ENCODE measurements around the gene MLN. TPM values are rescaled to one million over a fixed set of nuclear protein-coding genes. Genes with fewer than 3 reads are reported as not detected.
A peak's percentile ranks its signal among the peaks of the same experiment; 100 is the strongest.

MLN gene
- total RNA-seq, 1 experiment from 2014 or later = not detected

- Mint-ChIP-seq H3K4me3 (no peak overlapping the region), H3K36me3 (ENCODE audit: insufficient read depth in 1 of 3, low read depth in 3 of 3) (no peaks in the 10 kb centered on the region; a peak in 2 of 7 replicates), H3K9me3 (peaks cover 0 to 2% of the 10 kb centered on the region in 2 experiments; a peak in 2 of 5 replicates), H3K27ac (no peak overlapping the region), H3K4me1 (peaks cover 71 to 75% of the 10 kb centered on the region in 2 experiments), H3K27me3 (ENCODE audit: low read depth) (peaks cover 14% of the 10 kb centered on the region)
- Histone ChIP-seq H2BK5ac (ENCODE audit: insufficient read length, low read length) (no peak overlapping the region), H2BK20ac (ENCODE audit: low read depth, low read length, poor library complexity, severe bottlenecking) (no peak overlapping the region), H4K20me1 (ENCODE audit: control insufficient read depth, insufficient read depth, insufficient read length) (no peaks in the 10 kb centered on the region), H3K23ac (ENCODE audit: insufficient read length, low read depth, low read length) (no peak overlapping the region), H3K56ac (ENCODE audit: insufficient read length, low read depth, low read length) (no peak overlapping the region), H2BK12ac (ENCODE audit: insufficient read length, low read depth, low read length) (no peak overlapping the region), H2AK5ac (ENCODE audit: insufficient read length, low read length) (no peak overlapping the region), H3K9me3 (ENCODE audit: control insufficient read depth, low read depth, low read length) (no peaks in the 10 kb centered on the region), H3K27me3 (ENCODE audit: insufficient read depth, low read length) (no peaks in the 10 kb centered on the region), H3K14ac (ENCODE audit: insufficient read depth, low read length) (no peak overlapping the region), H3T11ph (ENCODE audit: low read length) (no peak overlapping the region), H2AFZ (ENCODE audit: low read length) (no peak overlapping the region), H4K8ac (replicated peaks; ENCODE audit: insufficient read length, low read depth, low read length) (no peak overlapping the region), H3K23me2 (ENCODE audit: insufficient read length, low read depth, low read length, poor library complexity, severe bottlenecking) (no peaks in the 10 kb centered on the region), H2BK120ac (ENCODE audit: low read depth, low read length, poor library complexity, severe bottlenecking) (no peak overlapping the region), H4K91ac (ENCODE audit: insufficient read length, low read depth, low read length) (no peak overlapping the region), H3K27ac (ENCODE audit: insufficient read length, low read depth, low read length) (no peak overlapping the region), H3K79me1 (ENCODE audit: insufficient read depth, low read depth, low read length, poor library complexity, severe bottlenecking) (no peaks in the 10 kb centered on the region), H2BK15ac (ENCODE audit: low read depth, low read length) (no peak overlapping the region), H4K5ac (ENCODE audit: insufficient read length, low read depth, low read length) (no peak overlapping the region), H3K4me2 (ENCODE audit: insufficient read depth, insufficient read length, low read length) (no peak overlapping the region), H3K4me1 (ENCODE audit: insufficient read depth, low read length) (0 out of 2 replicates have a peak, but pooled peaks cover 4% of the 10 kb centered on the region), H3K4ac (ENCODE audit: low read depth, low read length) (no peak overlapping the region), H3K18ac (ENCODE audit: insufficient read length, low read depth, low read length) (no peak overlapping the region), H3K9ac (ENCODE audit: extremely low read depth, insufficient read length, low read length) (no peak overlapping the region), H3K79me2 (ENCODE audit: insufficient read depth, low read length) (no peaks in the 10 kb centered on the region)
- no peak for DNase-seq
- no CpG with 5 or more reads among the region's 2 CpGs for WGBS (ENCODE audit: extremely low coverage, insufficient read length, low lambda C conversion rate)
- peak; percentile 32; the same call in 2 of the 3 replicates for TF ChIP-seq CTCF (conservative IDR thresholded peaks at IDR 0.05)
Measured at GRCh38 chr6:33826537-33826936, 22.7 kb upstream of the MLN start.

Measured in H9 (cell line).